T-helper 17 cell (primary cell): ENCODE measurements around the gene SLC25A22. TPM values are rescaled to one million over a fixed set of nuclear protein-coding genes. Genes with fewer than 3 reads are reported as not detected.

Source experiments
- ATAC-seq: fragments of 150-1000 bp; cut with Tn5 transposase; 2 replicates; pipeline ENCODE4 v1.10.0; 2021; ENCODE audit warnings: mild to moderate bottlenecking, moderate library complexity
- DNase-seq, 3 donors: peaks; one replicate each; pipeline versions ENCODE4 v3.0.0 to v3.0.0-alpha.2; 2020 to 2021
- H3K9me3 ChIP-seq: one replicate; pipeline ENCODE4 v1.7.0; 2013; ENCODE audit warnings: low read length, mild to moderate bottlenecking; ENCODE audit not compliant: control insufficient read depth, poor library complexity, severe bottlenecking
- H3K27ac Mint-ChIP-seq: one replicate; pipeline ENCODE4 v1.8.0; 2022; ENCODE audit warnings: mild to moderate bottlenecking, moderate library complexity, mixed read lengths
- H3K27me3 Mint-ChIP-seq: one replicate; pipeline ENCODE4 v1.8.0; 2022; ENCODE audit warnings: mixed read lengths
- H3K36me3 Mint-ChIP-seq: one replicate; pipeline ENCODE4 v1.8.0; 2022; ENCODE audit warnings: low read depth, mixed read lengths
- H3K4me1 Mint-ChIP-seq: one replicate; pipeline ENCODE4 v1.8.0; 2022; ENCODE audit warnings: mild to moderate bottlenecking, mixed read lengths
- H3K4me3 Mint-ChIP-seq: one replicate; pipeline ENCODE4 v1.8.0; 2022; ENCODE audit warnings: mild to moderate bottlenecking, moderate library complexity, mixed read lengths
- total RNA-seq, 4 donors: library from RNA in 2 of 4; stranded (reverse) in 2 of 4; gene quantifications; one replicate each; pipeline ENCODE4 v1.2.3 and lab custom pipeline; 2022 to 2026

Gene SLC25A22
- total RNA-seq, 2 donors from 2014 or later, result 16.4 to 20.3 TPM

- H3K9me3 ChIP-seq, result no peaks in the 10 kb centered on the region
- Mint-ChIP-seq H3K4me3 (no peak overlapping the region), H3K4me1 (peaks cover 18% of the 10 kb centered on the region), H3K27me3 (no peaks in the 10 kb centered on the region), H3K36me3 (peaks cover 3% of the 10 kb centered on the region), H3K27ac (no peak overlapping the region)
- DNase-seq (no peak), ATAC-seq (no peak)
Observed at GRCh38 chr11:812390-812789, 14.3 kb upstream of the SLC25A22 start.

- H3K27me3 Mint-ChIP-seq, result no peaks in the 10 kb centered on the region
- DNase-seq, result no peak
- peaks cover 18% of the 10 kb centered on the region for H3K4me1 Mint-ChIP-seq
- peaks cover 3% of the 10 kb centered on the region for H3K36me3 Mint-ChIP-seq
- peak overlapping the region; percentile 97 for H3K27ac Mint-ChIP-seq
- no peaks in the 10 kb centered on the region for H3K9me3 ChIP-seq
- H3K4me3 Mint-ChIP-seq, result peak overlapping the region; percentile 90
- ATAC-seq, result no peak
Observed at GRCh38 chr11:811446-812245, 13.6 kb upstream of the SLC25A22 start.

DNA sequence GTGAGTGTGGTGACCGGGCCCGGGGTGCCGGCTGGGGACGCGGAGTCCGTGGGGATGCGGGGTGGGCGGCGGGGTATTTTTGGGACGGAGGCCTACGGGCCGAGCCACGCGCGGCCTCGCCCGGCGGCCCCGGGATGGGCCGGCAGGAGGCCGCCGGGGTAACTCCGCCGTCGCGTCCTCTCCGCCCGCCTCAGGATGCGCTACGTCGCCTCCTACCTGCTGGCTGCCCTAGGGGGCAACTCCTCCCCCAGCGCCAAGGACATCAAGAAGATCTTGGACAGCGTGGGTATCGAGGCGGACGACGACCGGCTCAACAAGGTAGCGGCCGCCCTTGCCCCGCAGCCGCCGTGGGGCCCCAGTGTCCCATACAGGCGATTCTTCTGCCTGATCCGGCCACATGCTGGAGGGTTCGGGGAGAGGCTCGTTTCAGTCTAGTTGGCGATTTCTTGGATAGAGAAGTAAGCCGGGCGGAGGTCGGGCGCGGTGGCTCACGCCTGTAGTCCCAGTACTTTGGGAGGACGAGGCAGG is 12.0 kb upstream of the SLC25A22 start:
- Mint-ChIP-seq H3K4me1 (peaks cover 21% of the 10 kb centered on the region), H3K4me3 (peak overlapping the region; percentile 90), H3K27ac (peak overlapping the region; percentile 97), H3K36me3 (peaks cover 3% of the 10 kb centered on the region), H3K27me3 (no peaks in the 10 kb centered on the region)
- peak; percentile 30 for ATAC-seq
- no peak for DNase-seq
- H3K9me3 ChIP-seq, result no peaks in the 10 kb centered on the region

DNA sequence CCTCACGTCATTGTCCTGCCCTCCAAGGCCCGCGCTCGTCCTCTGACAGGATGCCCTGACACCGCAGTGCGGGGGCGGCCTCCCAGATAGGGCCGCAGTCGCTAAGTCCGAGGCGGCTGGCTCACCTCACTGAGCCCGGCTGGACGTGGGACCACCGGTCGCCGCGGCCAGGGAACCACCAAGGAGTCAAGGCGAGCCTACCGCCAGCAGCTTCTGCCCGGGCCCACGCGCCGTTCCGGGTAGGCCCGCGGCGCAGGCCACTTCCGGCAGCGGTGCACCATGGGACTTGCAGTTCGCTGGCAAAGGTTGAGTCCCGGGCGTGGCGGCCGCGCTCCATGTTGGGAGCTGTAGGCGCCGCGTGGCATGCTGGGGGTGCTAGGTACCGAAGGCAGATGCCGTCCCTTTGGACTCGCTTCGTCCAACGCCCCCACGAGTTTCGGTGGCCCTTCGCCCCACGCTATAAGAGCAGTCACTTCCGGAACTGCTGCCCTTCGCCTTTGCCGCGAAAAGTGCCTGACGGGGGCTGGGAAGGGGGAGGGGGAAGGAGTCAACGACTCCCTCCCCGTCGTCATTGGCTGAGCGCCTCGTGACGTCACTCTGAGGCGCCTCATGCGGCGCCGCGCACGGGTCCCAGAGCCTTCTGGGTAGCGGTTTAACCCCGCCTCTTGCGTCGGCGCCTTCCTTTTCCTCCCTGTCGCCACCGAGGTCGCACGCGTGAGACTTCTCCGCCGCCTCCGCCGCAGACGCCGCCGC is 11.4 kb upstream of the SLC25A22 start, which contains the start of gene RPLP2:
RPLP2 (plus strand) TSS at position 681 of the 753 bp plus-strand sequence. CDS start 268 bp downstream, outside the sequence.
- Mint-ChIP-seq H3K27ac (peak within 1 kb of the TSS; percentile 97), H3K27me3 (no peaks in the 10 kb centered on the region), H3K36me3 (peaks cover 3% of the 10 kb centered on the region), H3K4me1 (peaks cover 21% of the 10 kb centered on the region), H3K4me3 (peak within 1 kb of the TSS; percentile 90)
- ATAC-seq (peak; percentile 87), DNase-seq (peak; percentile 94 to 96 (median 95))
- no peaks in the 10 kb centered on the region for H3K9me3 ChIP-seq

DNA sequence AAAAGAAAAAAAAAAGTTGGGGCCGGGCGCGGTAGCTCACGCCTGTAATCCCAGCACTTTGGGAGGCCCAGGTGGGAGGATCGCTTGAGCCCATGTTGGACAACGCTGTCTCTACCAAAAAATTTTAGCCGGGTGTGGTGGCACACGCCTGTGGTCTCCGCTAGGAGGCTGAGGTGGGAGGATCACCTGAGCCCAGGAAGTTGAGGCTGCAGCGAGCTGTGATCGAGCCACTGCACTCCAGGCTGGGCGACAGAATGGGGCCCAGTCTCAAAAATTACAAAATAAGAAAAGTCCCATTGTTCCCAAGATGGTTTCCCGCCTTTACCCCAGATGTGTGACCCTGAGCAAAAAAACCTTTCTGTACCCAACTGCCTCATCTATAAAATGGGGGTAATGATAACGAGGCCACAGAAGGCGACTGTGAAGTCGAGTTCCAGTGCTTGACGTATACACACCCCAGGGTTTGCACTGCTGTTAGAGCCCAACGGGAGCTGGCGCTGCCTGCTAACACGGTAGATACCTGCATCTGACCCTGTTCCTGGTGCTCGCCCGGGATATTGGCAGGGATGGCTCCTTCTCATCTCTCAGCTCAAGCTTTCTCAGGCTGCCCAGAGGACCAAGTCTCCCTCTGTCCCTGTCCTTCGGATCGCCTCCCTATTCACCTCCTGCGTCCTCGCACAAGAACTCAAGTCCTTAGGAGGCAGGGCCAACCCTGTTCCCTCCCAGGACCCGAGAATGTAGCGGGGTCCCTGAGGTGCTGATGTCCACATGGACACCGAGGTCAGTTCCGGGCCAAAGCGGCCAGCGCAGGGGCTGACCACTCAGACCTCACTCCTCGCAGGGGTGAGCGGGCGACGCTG is 10.6 kb upstream of the SLC25A22 start:
- DNase-seq (peak in 1 of 3 donors; percentile 34), ATAC-seq (peak; percentile 0)
- no peaks in the 10 kb centered on the region for H3K27me3 Mint-ChIP-seq
- H3K9me3 ChIP-seq, result no peaks in the 10 kb centered on the region
- peak overlapping the region; percentile 97 for H3K27ac Mint-ChIP-seq
- peaks cover under 1% of the 10 kb centered on the region for H3K36me3 Mint-ChIP-seq
- H3K4me1 Mint-ChIP-seq, result peaks cover 21% of the 10 kb centered on the region
- H3K4me3 Mint-ChIP-seq, result peak overlapping the region; percentile 90

DNA sequence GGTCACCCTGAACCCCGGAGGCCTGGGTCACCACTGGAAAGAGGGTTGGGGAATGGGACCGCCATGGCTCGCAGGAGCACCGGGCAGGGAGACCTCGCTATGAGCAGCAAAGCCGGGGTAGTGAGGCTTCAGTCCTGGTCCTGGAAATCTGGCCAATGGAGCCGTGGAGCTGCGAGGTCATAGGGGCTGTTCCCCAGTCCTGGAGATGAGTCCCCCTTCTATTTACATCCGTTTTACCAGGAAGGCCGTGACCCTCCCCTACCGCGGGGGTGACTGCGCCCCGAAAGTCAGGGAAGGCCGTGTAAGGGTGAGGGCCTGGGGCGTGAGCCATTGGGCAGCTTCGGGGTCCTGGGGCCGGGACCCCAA is 6.5 kb upstream of the SLC25A22 start:
- Mint-ChIP-seq H3K4me3 (peak overlapping the region; percentile 84), H3K4me1 (peaks cover 10% of the 10 kb centered on the region), H3K27ac (no peak overlapping the region), H3K27me3 (no peaks in the 10 kb centered on the region), H3K36me3 (no peaks in the 10 kb centered on the region)
- ATAC-seq (no peak), DNase-seq (no peak)
- H3K9me3 ChIP-seq, result no peaks in the 10 kb centered on the region

DNA sequence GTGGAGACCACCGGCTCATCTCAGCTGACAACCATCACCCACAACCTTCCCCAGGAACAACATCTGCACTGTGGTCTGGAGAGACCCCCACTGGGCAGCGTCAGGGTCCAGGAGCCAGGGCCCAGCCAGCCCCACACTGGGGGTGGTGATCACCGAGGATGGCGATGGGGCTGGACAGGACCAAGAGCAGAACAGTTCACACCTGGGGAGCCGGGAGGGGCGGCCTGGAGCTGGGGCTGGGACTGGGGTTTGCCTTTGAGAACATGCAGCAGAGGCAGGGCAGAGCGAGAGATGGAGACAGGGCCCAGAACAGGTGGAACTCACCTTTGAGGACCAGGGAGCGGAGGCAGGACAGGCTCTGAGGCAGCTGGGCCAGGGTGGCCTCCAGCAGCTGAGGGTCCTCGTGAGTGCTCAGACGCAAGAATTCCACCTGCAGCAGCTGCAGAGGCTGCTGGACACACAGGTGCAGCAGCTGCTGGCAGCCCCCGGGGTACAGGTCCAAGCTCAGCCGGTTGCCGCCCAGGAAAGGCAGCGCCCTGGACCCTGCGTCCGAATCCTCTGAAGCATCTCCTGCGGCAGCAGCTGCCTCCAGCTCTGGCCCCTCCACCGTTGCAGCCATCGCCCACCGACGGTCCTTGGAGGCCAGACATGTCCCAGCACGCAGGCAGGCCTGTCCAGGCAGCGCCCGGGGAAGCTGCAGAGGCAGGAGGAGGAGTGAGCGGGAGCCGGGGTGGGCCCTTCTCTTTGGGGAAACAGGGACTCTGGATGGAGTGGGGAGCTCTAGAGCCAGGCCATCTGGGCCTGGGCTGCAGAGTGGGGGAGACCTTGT is 5.9 kb upstream of the SLC25A22 start:
- Mint-ChIP-seq H3K27me3 (no peaks in the 10 kb centered on the region), H3K4me1 (peaks cover 10% of the 10 kb centered on the region), H3K36me3 (no peaks in the 10 kb centered on the region), H3K4me3 (peak overlapping the region; percentile 84), H3K27ac (no peak overlapping the region)
- H3K9me3 ChIP-seq, result no peaks in the 10 kb centered on the region
- DNase-seq, result no peak
- ATAC-seq, result no peak

- Mint-ChIP-seq H3K4me3 (peak overlapping the region; percentile 63), H3K36me3 (no peaks in the 10 kb centered on the region), H3K27ac (no peak overlapping the region)
Observed at GRCh38 chr11:803467-803742, 5.3 kb upstream of the SLC25A22 start.

DNA sequence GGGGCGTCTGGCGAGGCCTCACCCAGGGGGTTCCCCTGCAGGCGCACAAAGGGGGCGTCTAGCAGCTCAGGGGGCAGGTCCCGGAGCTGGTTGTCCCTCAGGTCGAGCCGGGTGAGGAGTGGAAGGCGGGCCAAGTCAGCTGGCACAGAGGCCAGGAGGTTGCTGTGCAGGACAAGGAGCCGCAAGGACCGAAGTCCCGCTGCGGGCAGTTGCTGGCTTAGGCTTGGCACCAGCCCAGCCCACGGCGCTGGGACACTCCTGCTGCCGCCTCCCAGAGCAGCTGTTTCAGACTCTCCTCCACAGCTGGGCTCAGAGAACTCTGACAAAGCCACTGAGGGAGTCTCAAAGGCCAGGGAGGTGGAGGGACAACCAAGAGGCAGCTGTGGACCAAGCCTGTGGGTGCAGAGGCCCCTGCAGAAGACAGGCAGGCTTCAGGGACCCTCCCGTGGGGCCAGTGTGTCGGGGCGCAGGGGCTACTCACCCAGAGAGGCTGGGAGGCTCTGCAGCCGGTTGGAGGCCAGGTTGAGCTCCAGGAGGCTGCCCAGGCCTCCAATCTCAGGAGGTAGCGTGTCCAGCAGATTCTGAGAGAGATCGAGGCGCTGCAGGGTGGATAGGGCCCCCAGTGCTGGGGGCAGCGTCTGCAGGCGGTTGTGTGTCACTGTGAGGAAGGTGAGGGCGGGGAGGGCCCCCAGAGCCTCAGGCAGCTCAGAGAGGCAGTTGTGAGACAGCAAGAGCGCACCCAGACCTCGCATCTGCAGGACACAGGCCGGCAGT is 4.8 kb upstream of the SLC25A22 start:
- H3K4me3 Mint-ChIP-seq, result peak overlapping the region; percentile 63
- no peaks in the 10 kb centered on the region for H3K27me3 Mint-ChIP-seq
- peaks cover 5% of the 10 kb centered on the region for H3K4me1 Mint-ChIP-seq
- ATAC-seq (no peak), DNase-seq (no peak)
- H3K36me3 Mint-ChIP-seq, result no peaks in the 10 kb centered on the region
- H3K27ac Mint-ChIP-seq, result no peak overlapping the region
- H3K9me3 ChIP-seq, result no peaks in the 10 kb centered on the region

More at GRCh38 chr11:803467-803742, 5.3 kb upstream of the SLC25A22 start:
- ATAC-seq (no peak), DNase-seq (no peak)
- peaks cover 6% of the 10 kb centered on the region for H3K4me1 Mint-ChIP-seq
- H3K27me3 Mint-ChIP-seq, result no peaks in the 10 kb centered on the region
- H3K9me3 ChIP-seq, result no peaks in the 10 kb centered on the region

GRCh38 chr11:802018-802617 is 4.0 kb upstream of the SLC25A22 start:
- no peak for DNase-seq
- H3K4me3 Mint-ChIP-seq, result no peak overlapping the region
- H3K27ac Mint-ChIP-seq, result no peak overlapping the region
- no peak for ATAC-seq
- H3K36me3 Mint-ChIP-seq, result no peaks in the 10 kb centered on the region
- H3K9me3 ChIP-seq, result no peaks in the 10 kb centered on the region
- H3K27me3 Mint-ChIP-seq, result no peaks in the 10 kb centered on the region
- H3K4me1 Mint-ChIP-seq, result peaks cover 3% of the 10 kb centered on the region

DNA sequence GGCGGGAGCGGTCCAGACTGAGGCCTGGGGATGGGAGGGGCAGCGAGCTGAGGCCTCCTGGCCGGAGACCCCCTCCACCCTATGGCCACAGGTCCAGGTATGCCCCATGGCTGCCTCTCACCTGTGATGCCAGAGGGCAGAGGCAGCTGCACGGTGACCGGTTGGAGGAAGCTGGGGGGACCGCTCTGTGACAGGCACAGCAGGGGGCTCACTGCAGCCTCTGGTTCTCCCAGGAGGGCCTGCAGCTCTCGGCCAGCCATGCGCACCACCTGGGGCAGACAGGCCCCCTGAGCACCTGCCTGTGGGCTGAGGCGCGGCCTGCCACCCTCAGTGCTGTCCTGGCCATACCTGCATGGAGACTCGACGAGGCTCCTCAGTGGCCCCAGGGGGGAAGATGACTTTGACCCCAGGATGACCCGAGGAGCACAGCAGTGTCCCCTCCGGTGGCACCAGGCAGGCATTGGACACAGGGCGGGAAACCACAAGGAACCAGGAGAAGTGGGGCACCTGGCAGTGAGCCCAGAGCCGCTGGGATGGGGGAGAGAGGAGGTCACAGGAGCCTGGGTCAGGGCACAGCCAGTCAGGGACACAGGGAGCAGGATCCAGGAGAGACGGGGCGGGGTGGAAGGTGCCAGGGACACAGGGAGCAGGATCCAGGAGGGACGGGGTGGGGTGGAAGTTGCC is 3.2 kb upstream of the SLC25A22 start:
- no peaks in the 10 kb centered on the region for H3K36me3 Mint-ChIP-seq
- peaks cover 10% of the 10 kb centered on the region for H3K4me1 Mint-ChIP-seq
- ATAC-seq (no peak), DNase-seq (no peak)
- no peaks in the 10 kb centered on the region for H3K27me3 Mint-ChIP-seq
- no peak overlapping the region for H3K27ac Mint-ChIP-seq
- no peaks in the 10 kb centered on the region for H3K9me3 ChIP-seq
- no peak overlapping the region for H3K4me3 Mint-ChIP-seq
